Stimulated activated CD4-positive, alpha-beta T cell treated with anti-CD3 and anti-CD28 coated beads, Interleukin-2, amount 100 ng/mL, for 24 hours (primary cell): ENCODE results near the gene DLG2.

ENCODE experiments used
- DNase-seq, 2 donors: peaks; one replicate each; pipeline ENCODE4 v3.0.0-alpha.2; 2020

DLG2 gene

GRCh38 chr11:84963240-84963639 lies 663.9 kb downstream of the DLG2 start:
- no peak for DNase-seq

GRCh38 chr11:84962018-84962417 lies 665.1 kb downstream of the DLG2 start:
- no peak for DNase-seq

GRCh38 chr11:84958295-84958694 lies 668.8 kb downstream of the DLG2 start:
- DNase-seq = no peak

- no peak for DNase-seq
Observed at GRCh38 chr11:84950569-84951270, 676.4 kb downstream of the DLG2 start.

GRCh38 chr11:84947970-84948580 lies 679.1 kb downstream of the DLG2 start:
- no peak for DNase-seq

GRCh38 chr11:84947070-84947469 lies 680.1 kb downstream of the DLG2 start:
- DNase-seq = no peak

- DNase-seq = no peak
Observed at GRCh38 chr11:84930863-84931262, 696.3 kb downstream of the DLG2 start.

- DNase-seq = no peak
Observed at GRCh38 chr11:84929738-84930137, 697.4 kb downstream of the DLG2 start.

GRCh38 chr11:84924154-84924692 lies 702.9 kb downstream of the DLG2 start:
- DNase-seq = no peak

GRCh38 chr11:84923489-84923888 lies 703.7 kb downstream of the DLG2 start:
- DNase-seq = no peak

GRCh38 chr11:84922836-84923235 lies 704.3 kb downstream of the DLG2 start:
- no peak for DNase-seq

- no peak for DNase-seq
Observed at GRCh38 chr11:84922212-84922805, 704.8 kb downstream of the DLG2 start.

- DNase-seq = no peak
Observed at GRCh38 chr11:84914511-84914910, 712.6 kb downstream of the DLG2 start.

- no peak for DNase-seq
Observed at GRCh38 chr11:84909740-84910139, 717.4 kb downstream of the DLG2 start.

GRCh38 chr11:84906995-84907394 lies 720.1 kb downstream of the DLG2 start:
- DNase-seq = no peak

- DNase-seq = no peak
Observed at GRCh38 chr11:84905411-84905810, 721.7 kb downstream of the DLG2 start.

- no peak for DNase-seq
Observed at GRCh38 chr11:84902445-84902844, 724.7 kb downstream of the DLG2 start.

GRCh38 chr11:84901991-84902390 lies 725.2 kb downstream of the DLG2 start:
- no peak for DNase-seq

- DNase-seq = no peak
Observed at GRCh38 chr11:84899740-84900139, 727.4 kb downstream of the DLG2 start.

GRCh38 chr11:84899134-84899533 lies 728.0 kb downstream of the DLG2 start:
- no peak for DNase-seq

GRCh38 chr11:84894666-84895065 lies 732.5 kb downstream of the DLG2 start:
- no peak for DNase-seq

GRCh38 chr11:84890676-84891075 lies 736.5 kb downstream of the DLG2 start:
- no peak for DNase-seq

- no peak for DNase-seq
Observed at GRCh38 chr11:84889556-84889955, 737.6 kb downstream of the DLG2 start.

- DNase-seq = no peak
Observed at GRCh38 chr11:84887055-84887629, 740.0 kb downstream of the DLG2 start.
